Astrocyte of the cerebellum (primary cell): Measurements from ENCODE around the gene CUZD1.
"Not testable (repeated sequence)": the region's sequence is repeated elsewhere in the genome, so short reads cannot be mapped to it uniquely, and the experiment has no call there.

Experiments used
- DNase-seq: peaks from one replicate; pipeline ENCODE4 v3.0.0-alpha.2; 2011; ENCODE audit warnings: low read depth
- H3K4me3 ChIP-seq: 2 replicates; pipeline ENCODE4 v1.5.1; 2011; ENCODE audit warnings: mild to moderate bottlenecking, low read depth, low read length, moderate library complexity
- in situ Hi-C: cut with HindIII; loops from 2 replicates; pipeline ENCODE4 v1.10.0; 2017; ENCODE audit warnings: low sequenced_read_pairs
- TF ChIP-seq, protein P1 (sequence below): IDR thresholded peaks from 2 replicates; pipeline ENCODE4 v1.5.1; 2012; ENCODE audit warnings: low read length, low read depth, moderate library complexity, mild to moderate bottlenecking; ENCODE audit errors: missing control alignments

Gene CUZD1

DNA sequence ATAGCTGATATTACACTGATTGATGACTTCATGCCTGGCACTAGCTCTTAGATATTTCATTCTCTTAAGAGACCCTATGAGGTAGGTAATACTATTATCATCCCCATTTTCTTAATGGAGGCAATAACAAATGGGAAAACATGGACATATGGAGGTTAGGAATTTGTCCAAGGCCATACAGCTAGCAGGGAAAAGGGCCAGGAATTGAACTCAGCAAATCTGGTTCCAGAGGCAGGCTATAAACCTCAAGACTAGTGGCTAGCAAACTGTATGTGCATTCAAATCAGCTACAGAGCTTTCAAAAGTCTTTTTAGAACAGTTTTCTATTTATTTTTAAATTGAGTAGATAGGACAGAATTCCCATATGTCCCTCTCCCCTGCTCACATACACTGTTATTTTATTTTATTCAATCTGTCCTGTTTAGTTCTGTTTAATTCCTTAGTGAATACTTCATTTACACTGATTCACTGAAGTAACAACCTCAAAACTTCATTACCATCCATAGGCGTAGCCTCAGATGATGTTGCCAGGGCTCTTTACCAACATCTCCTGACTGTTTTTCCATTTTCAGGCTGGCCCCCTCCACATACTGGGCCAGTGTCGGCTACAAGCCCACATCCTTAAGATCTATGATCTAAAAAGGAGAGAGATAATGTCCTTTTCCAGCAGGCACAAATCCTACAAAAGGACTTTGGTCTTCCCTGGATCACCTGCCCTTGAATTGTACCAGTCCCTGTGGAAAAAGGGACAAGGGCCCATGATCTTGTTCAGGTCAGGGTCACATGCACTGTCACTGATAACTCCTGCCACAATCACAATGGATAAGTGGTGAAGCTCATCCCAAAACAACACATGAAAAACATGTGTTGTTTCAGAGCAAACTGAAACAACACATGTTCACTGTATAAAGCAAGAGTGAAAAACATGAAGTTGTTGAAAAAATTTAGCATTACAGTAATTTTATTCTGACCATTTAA, 17.8 kb upstream of the CUZD1 start:
- in situ Hi-C loops: no loop called here
- TF ChIP-seq, protein P1, sequence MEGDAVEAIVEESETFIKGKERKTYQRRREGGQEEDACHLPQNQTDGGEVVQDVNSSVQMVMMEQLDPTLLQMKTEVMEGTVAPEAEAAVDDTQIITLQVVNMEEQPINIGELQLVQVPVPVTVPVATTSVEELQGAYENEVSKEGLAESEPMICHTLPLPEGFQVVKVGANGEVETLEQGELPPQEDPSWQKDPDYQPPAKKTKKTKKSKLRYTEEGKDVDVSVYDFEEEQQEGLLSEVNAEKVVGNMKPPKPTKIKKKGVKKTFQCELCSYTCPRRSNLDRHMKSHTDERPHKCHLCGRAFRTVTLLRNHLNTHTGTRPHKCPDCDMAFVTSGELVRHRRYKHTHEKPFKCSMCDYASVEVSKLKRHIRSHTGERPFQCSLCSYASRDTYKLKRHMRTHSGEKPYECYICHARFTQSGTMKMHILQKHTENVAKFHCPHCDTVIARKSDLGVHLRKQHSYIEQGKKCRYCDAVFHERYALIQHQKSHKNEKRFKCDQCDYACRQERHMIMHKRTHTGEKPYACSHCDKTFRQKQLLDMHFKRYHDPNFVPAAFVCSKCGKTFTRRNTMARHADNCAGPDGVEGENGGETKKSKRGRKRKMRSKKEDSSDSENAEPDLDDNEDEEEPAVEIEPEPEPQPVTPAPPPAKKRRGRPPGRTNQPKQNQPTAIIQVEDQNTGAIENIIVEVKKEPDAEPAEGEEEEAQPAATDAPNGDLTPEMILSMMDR: no peak
- no peak overlapping the region for H3K4me3 ChIP-seq
- DNase-seq: no peak

DNA sequence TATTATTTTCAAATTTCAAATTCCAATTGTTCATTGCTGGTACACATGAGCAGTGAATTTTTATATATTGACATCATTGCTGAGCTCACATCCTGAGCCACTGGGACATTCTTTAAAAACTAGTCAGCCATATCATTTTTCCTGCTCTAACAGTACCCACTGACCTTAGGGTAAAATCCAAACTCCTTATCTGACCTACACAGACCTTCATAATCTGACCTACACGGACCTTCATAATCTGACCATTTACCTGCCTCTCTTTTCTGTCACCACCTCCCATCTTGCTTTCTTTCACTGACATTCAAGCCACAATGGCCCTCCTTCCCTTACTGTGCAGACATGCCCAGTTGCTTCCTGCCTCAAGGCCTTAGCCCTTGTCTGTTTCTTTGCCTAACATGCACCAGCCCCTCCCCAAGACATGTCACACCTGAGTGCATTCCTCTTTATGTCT, 16.1 kb upstream of the CUZD1 start:
- TF ChIP-seq, protein P1: no peak
- no peak overlapping the region for H3K4me3 ChIP-seq
- in situ Hi-C loops: no loop called here
- DNase-seq: no peak

GRCh38 chr10:122859527-122859926, 13.9 kb upstream of the CUZD1 start:
- TF ChIP-seq, protein P1: no peak
- in situ Hi-C loops: no loop called here
- no peak for DNase-seq
- no peak overlapping the region for H3K4me3 ChIP-seq

DNA sequence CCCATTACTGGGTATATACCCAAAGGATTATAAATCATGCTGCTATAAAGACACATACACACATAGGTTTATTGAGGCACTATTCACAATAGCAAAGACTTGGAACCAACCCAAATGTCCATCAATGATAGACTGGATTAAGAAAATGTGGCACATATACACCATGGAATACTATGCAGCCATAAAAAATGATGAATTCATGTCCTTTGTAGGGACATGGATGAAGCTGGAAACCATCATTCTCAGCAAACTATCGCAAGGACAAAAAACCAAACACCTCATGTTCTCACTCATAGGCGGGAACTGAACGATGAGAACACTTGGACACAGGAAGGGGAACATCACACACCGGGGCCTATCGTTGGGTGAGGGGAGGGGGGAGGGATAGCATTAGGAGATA, 12.4 kb upstream of the CUZD1 start:
- DNase-seq, H3K4me3 ChIP-seq, in situ Hi-C loops: not testable (repeated sequence)

DNA sequence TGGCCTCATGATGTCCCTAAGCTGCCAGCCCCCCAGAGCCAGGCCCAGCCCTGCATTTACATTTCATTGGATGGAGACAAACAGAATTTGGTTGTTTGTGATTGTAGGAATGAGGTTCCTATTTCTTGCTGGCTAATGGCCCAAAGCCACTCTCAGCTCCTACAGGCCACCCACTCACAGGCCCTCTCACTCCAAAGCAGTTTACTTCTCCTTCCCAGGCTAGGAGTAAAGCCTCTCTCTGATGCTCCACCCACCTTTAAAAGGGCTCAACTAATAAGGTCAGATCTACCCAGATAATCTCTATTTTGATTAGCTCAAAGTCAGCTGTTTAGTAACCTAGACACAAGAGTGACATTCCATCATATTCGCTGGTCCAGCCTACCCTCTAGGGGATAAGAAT, 11.2 kb upstream of the CUZD1 start:
- no peak overlapping the region for H3K4me3 ChIP-seq
- no peak for DNase-seq
- in situ Hi-C loops: no loop called here
- TF ChIP-seq, protein P1: no peak

- no peak overlapping the region for H3K4me3 ChIP-seq
- no peak for DNase-seq
- TF ChIP-seq, protein P1: no peak
- in situ Hi-C loops: no loop called here
Observed at GRCh38 chr10:122855745-122856144, 10.1 kb upstream of the CUZD1 start.

DNA sequence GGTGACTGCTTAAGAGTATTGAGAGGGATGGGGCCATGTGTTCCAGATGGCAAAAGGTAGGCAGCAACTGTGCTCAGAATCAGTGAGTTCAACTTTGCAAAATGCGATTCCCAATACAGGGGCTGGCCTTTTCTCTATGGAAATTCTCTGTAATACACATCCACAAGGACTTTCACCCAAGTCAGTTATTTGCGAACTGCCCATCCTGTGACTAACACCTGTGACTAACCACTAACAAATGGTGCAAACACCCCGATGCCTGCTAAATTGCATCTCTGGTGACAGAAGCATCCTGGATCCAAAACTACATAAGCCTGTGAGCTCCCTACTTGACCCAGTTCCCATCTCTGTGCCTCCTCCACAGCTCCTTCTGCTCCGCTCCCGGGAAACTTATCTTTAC, 9.0 kb upstream of the CUZD1 start:
- DNase-seq: no peak
- no peak overlapping the region for H3K4me3 ChIP-seq
- TF ChIP-seq, protein P1: no peak
- in situ Hi-C loops: no loop called here
